Measurements from ENCODE around the gene LRFN2. TPM values are rescaled to one million over a fixed set of nuclear protein-coding genes. Genes with fewer than 3 reads are reported as not detected.

Gene LRFN2
- total RNA-seq, 1 donor from 2014 or later = 0.32 TPM

- no peak overlapping the region for H3K4me3 Mint-ChIP-seq (ENCODE audit: unreplicated experiment)
- FAIRE-seq = no peak
- H3K4me1 Mint-ChIP-seq (ENCODE audit: low read depth, unreplicated experiment) = peaks cover 2% of the 10 kb centered on the region
- peaks cover 3% of the 10 kb centered on the region for H3K9me3 Mint-ChIP-seq (ENCODE audit: unreplicated experiment)
- no peak overlapping the region for H3K27ac Mint-ChIP-seq (ENCODE audit: unreplicated experiment)
- TF ChIP-seq CTCF (IDR thresholded peaks at IDR 0.05; ENCODE audit: insufficient read depth, low read depth, low read length) (no peak), EZH2 (IDR thresholded peaks at IDR 0.05; ENCODE audit: insufficient read depth, low read length) (no peak)
- H3K4me2 ChIP-seq (ENCODE audit: low read length) = no peak overlapping the region
- H3K9me3 ChIP-seq (ENCODE audit: insufficient read depth, low read depth, low read length) = no peaks in the 10 kb centered on the region
- no peak overlapping the region for H3K4me3 ChIP-seq (ENCODE audit: insufficient read depth, low read depth, low read length)
- peaks cover 2% of the 10 kb centered on the region for H3K27me3 ChIP-seq (ENCODE audit: insufficient read depth, low read length)
- H3K27me3 Mint-ChIP-seq (ENCODE audit: low read depth, unreplicated experiment) = peaks cover 35% of the 10 kb centered on the region
- DNase-seq (ENCODE audit: low read depth) = no peak
- H3K4me1 ChIP-seq (ENCODE audit: insufficient read depth, low read length) = no peaks in the 10 kb centered on the region
- no peak overlapping the region for H2AFZ ChIP-seq (ENCODE audit: low read depth, low read length)
- no peaks in the 10 kb centered on the region for H4K20me1 ChIP-seq (ENCODE audit: insufficient read depth, low read length)
- H3K36me3 Mint-ChIP-seq (ENCODE audit: low read depth, unreplicated experiment) = no peaks in the 10 kb centered on the region
- H3K79me2 ChIP-seq (ENCODE audit: insufficient read depth, low read length) = no peaks in the 10 kb centered on the region
- H3K9ac ChIP-seq (ENCODE audit: low read length) = no peak overlapping the region
- no peak overlapping the region for H3K27ac ChIP-seq (ENCODE audit: low read depth, low read length)
- H3K36me3 ChIP-seq (ENCODE audit: insufficient read depth, low read length) = no peaks in the 10 kb centered on the region
Measured at GRCh38 chr6:40422046-40422445, 165.1 kb downstream of the LRFN2 start.

GRCh38 chr6:40419946-40420728 is 167.0 kb downstream of the LRFN2 start:
- Histone ChIP-seq H3K27ac (ENCODE audit: low read depth, low read length) (no peak overlapping the region), H3K9ac (ENCODE audit: low read length) (no peak overlapping the region), H3K36me3 (ENCODE audit: insufficient read depth, low read length) (no peaks in the 10 kb centered on the region), H4K20me1 (ENCODE audit: insufficient read depth, low read length) (no peaks in the 10 kb centered on the region), H3K79me2 (ENCODE audit: insufficient read depth, low read length) (no peaks in the 10 kb centered on the region), H3K4me1 (ENCODE audit: insufficient read depth, low read length) (no peaks in the 10 kb centered on the region), H3K4me2 (ENCODE audit: low read length) (no peak overlapping the region), H3K4me3 (ENCODE audit: insufficient read depth, low read depth, low read length) (no peak overlapping the region), H2AFZ (ENCODE audit: low read depth, low read length) (no peak overlapping the region), H3K9me3 (ENCODE audit: insufficient read depth, low read depth, low read length) (no peaks in the 10 kb centered on the region), H3K27me3 (ENCODE audit: insufficient read depth, low read length) (no peaks in the 10 kb centered on the region)
- Mint-ChIP-seq H3K27me3 (ENCODE audit: low read depth, unreplicated experiment) (peaks cover 39% of the 10 kb centered on the region), H3K27ac (ENCODE audit: unreplicated experiment) (no peak overlapping the region), H3K36me3 (ENCODE audit: low read depth, unreplicated experiment) (no peaks in the 10 kb centered on the region), H3K9me3 (ENCODE audit: unreplicated experiment) (no peaks in the 10 kb centered on the region), H3K4me1 (ENCODE audit: low read depth, unreplicated experiment) (peaks cover 2% of the 10 kb centered on the region), H3K4me3 (ENCODE audit: unreplicated experiment) (no peak overlapping the region)
- TF ChIP-seq CTCF (IDR thresholded peaks at IDR 0.05; ENCODE audit: insufficient read depth, low read depth, low read length) (no peak), EZH2 (IDR thresholded peaks at IDR 0.05; ENCODE audit: insufficient read depth, low read length) (no peak)
- no peak for FAIRE-seq
- DNase-seq (ENCODE audit: low read depth) = no peak

- Histone ChIP-seq H3K4me2 (ENCODE audit: low read length) (no peak overlapping the region), H3K4me1 (ENCODE audit: insufficient read depth, low read length) (no peaks in the 10 kb centered on the region), H3K79me2 (ENCODE audit: insufficient read depth, low read length) (no peaks in the 10 kb centered on the region), H4K20me1 (ENCODE audit: insufficient read depth, low read length) (no peaks in the 10 kb centered on the region), H3K9me3 (ENCODE audit: insufficient read depth, low read depth, low read length) (no peaks in the 10 kb centered on the region), H3K4me3 (ENCODE audit: insufficient read depth, low read depth, low read length) (no peak overlapping the region), H3K27ac (ENCODE audit: low read depth, low read length) (no peak overlapping the region), H3K36me3 (ENCODE audit: insufficient read depth, low read length) (no peaks in the 10 kb centered on the region), H3K27me3 (ENCODE audit: insufficient read depth, low read length) (no peaks in the 10 kb centered on the region), H3K9ac (ENCODE audit: low read length) (no peak overlapping the region), H2AFZ (ENCODE audit: low read depth, low read length) (no peak overlapping the region)
- DNase-seq (ENCODE audit: low read depth) (no peak), FAIRE-seq (no peak)
- no peak for TF ChIP-seq CTCF (IDR thresholded peaks at IDR 0.05; ENCODE audit: insufficient read depth, low read depth, low read length)
- no peak for TF ChIP-seq EZH2 (IDR thresholded peaks at IDR 0.05; ENCODE audit: insufficient read depth, low read length)
- Mint-ChIP-seq H3K27me3 (ENCODE audit: low read depth, unreplicated experiment) (peaks cover 34% of the 10 kb centered on the region), H3K36me3 (ENCODE audit: low read depth, unreplicated experiment) (no peaks in the 10 kb centered on the region), H3K27ac (ENCODE audit: unreplicated experiment) (no peak overlapping the region), H3K4me1 (ENCODE audit: low read depth, unreplicated experiment) (peaks cover 2% of the 10 kb centered on the region), H3K4me3 (ENCODE audit: unreplicated experiment) (no peak overlapping the region), H3K9me3 (ENCODE audit: unreplicated experiment) (no peaks in the 10 kb centered on the region)
Measured at GRCh38 chr6:40419377-40419776, 167.8 kb downstream of the LRFN2 start.

Data from astrocyte (in vitro differentiated cells and primary cell).